Heart left ventricle (tissue), 16 donors: ENCODE data around the gene HTR6. TPM values are rescaled to one million over a fixed set of nuclear protein-coding genes. Genes with fewer than 3 reads are reported as not detected.

Experiments
- ATAC-seq, 4 donors: fragments of 200-7000 bp; cut with Tn5 transposase; one replicate each; pipeline ENCODE4 v1.9.1; 2020 to 2022; ENCODE audit warnings: moderate library complexity in 4 of 4, mild to moderate bottlenecking in 3 of 4, moderate number of reproducible peaks in 1 of 4
- DNase-seq, 5 donors: peaks; one replicate each; pipeline ENCODE4 v3.0.0-alpha.2; 2020
- H3K27ac ChIP-seq, 12 donors: fragments of 200-600 bp; sonication (generic) in 4 of 12; one replicate each; pipeline versions ENCODE4 v1.5.0 to v1.8.0; 2016 to 2022; ENCODE audit warnings: mild to moderate bottlenecking in 2 of 12
- H3K27me3 ChIP-seq, 9 donors: fragments of 200-600 bp; sonication (generic) in 2 of 9; one replicate each; pipeline versions ENCODE4 v1.5.1 to v1.8.0; 2016 to 2022; ENCODE audit warnings: mild to moderate bottlenecking in 3 of 9
- H3K36me3 ChIP-seq, 9 donors: fragments of 200-600 bp; sonication (generic) in 2 of 9; one replicate each; pipeline versions ENCODE4 v1.5.0 to v1.8.0; 2018 to 2022; ENCODE audit warnings: mild to moderate bottlenecking in 2 of 9
- H3K4me1 ChIP-seq, 12 donors: fragments of 200-600 bp; sonication (generic) in 4 of 12; one replicate each; pipeline versions ENCODE4 v1.5.0 to v1.8.0; 2016 to 2022; ENCODE audit warnings: mild to moderate bottlenecking in 3 of 12
- H3K4me3 ChIP-seq, 12 donors: fragments of 200-600 bp; sonication (generic) in 4 of 12; one replicate each; pipeline versions ENCODE4 v1.5.0 to v1.8.0; 2017 to 2022; ENCODE audit warnings: mild to moderate bottlenecking in 9 of 12, moderate library complexity in 4 of 12
- H3K9me3 ChIP-seq, 12 donors: fragments of 200-600 bp; sonication (generic) in 4 of 12; one replicate each; pipeline versions ENCODE4 v1.5.0 to v1.8.0; 2016 to 2022; ENCODE audit warnings: mild to moderate bottlenecking in 1 of 12
- CTCF ChIP-seq, 12 donors: fragments of 200-600 bp; sonication (generic) in 4 of 12; IDR thresholded peaks; one replicate each; pipeline versions ENCODE4 v1.5.0 to v1.8.0; 2018 to 2022; ENCODE audit warnings: antibody characterized with exemption in 12 of 12, mild to moderate bottlenecking in 5 of 12
- POLR2A ChIP-seq, 2 donors: fragments of 450-650 bp; IDR thresholded peaks; one replicate each; pipeline ENCODE4 v1.6.1; 2017; ENCODE audit warnings: antibody characterized with exemption in 2 of 2, mild to moderate bottlenecking in 2 of 2, moderate library complexity in 2 of 2
- WGBS, 4 donors: extraction: QIAGEN DNeasy Blood & Tissue Kit in 2 of 4; methylation state at CpG; one replicate each; pipeline versions ENCODE4 v1.1.5 to v1.1.7; 2013 to 2018; 5-methylcytosine and 5-hydroxymethylcytosine counted together
- intact Hi-C, 10 donors: fragments of 100-400 bp; cut with DNase I; formaldehyde crosslinking; loops; one replicate each; pipeline versions ENCODE4 v1.11.1 to v1.14.2; 2022
- polyA plus RNA-seq, 2 donors: library from polyadenylated mRNA; stranded (reverse); fragments of 200-250 nt; gene quantifications; one replicate each; pipeline ENCODE4 v1.2.3, GENCODE V29; 2013
- total RNA-seq, 9 donors: library from RNA; depleted of rRNA in 2 of 9; stranded (reverse); fragments of >200 nt in 2 of 9; fragmentation: NEBNext Ultra II Directional in 3 of 9; extraction: Animal tissue kit (Norgen Biotek cat#: 25700) in 3 of 9; gene quantifications; one replicate each; pipeline versions ENCODE4 v1.1.0 to v1.2.4, GENCODE V29; 2016 to 2023
- donor health status: ischemic (EF 13 %, LVEDD 7.1; RV severe dilation, severe dysfunction).
- donor health status: healthy with polysubstance abuse.
- donor health status: DM: no; HTN: yes; CAD: no.
- donor health status: DM: no; HTN: no; CAD: no.
- donor health status: ischemic (EF 25% LVEDD 6.9; RV normal size, moderate dysfunction).
- donor health status: ischemic (EF 25% LVEDD 5.7; RV mildly dilated, moderate dysfunction).
- donor health status: healthy.
- donor health status: DM: yes; HTN: yes; CAD: no.
- donor health status: ischemic (EF 35%, LVEDD 5.7; RV mildly dilated, moderate dysfunction).
- donor health status: nonischemic (EF 11% LVEDD 7.7; RV severe dilation, severe dysfunction).
- donor health status: DM: yes; HTN: yes; CAD: no.
- donor health status: PGD.
- donor health status: ischemic (EF 29% LVEDD 5.4; RV normal size, mild dysfunction).
- donor health status: nonischemic (EF 23%, LVEDD 6.1; RV moderate dilation, normal function).

The HTR6 gene
- total and polyA plus RNA-seq, 11 donors = not detected

- intact Hi-C loops = no loop called here
- Histone ChIP-seq H3K4me3 (no peak overlapping the region), H3K27ac (no peak overlapping the region), H3K4me1 (no peaks in the 10 kb centered on the region), H3K9me3 (peaks cover 0 to 4% (median 0%) of the 10 kb centered on the region in 12 donors), H3K27me3 (no peaks in the 10 kb centered on the region), H3K36me3 (peaks cover 0 to 8% (median 0%) of the 10 kb centered on the region in 9 donors)
- DNase-seq (peak in 1 of 5 donors; percentile 46), ATAC-seq (no peak)
- WGBS, 4 donors = 85 to 91% (median 90%) methylated on average over 8 of the region's 8 CpGs
- TF ChIP-seq CTCF (IDR thresholded peaks at IDR 0.05) = no peak
- TF ChIP-seq POLR2A (IDR thresholded peaks at IDR 0.05) = no peak
These were observed 18.7 kb downstream of the HTR6 start for GRCh38 chr1:19683351-19683750.

GRCh38 chr1:19684677-19685076, 20.0 kb downstream of the HTR6 start:
- peaks cover 0 to 8% (median 0%) of the 10 kb centered on the region in 9 donors for H3K36me3 ChIP-seq
- DNase-seq (no peak), ATAC-seq (no peak)
- no peaks in the 10 kb centered on the region for H3K27me3 ChIP-seq
- 85 to 99% (median 92%) methylated on average over 2 of the region's 2 CpGs for WGBS, 4 donors
- H3K27ac ChIP-seq = no peak overlapping the region
- intact Hi-C loops = no loop called here
- TF ChIP-seq CTCF (IDR thresholded peaks at IDR 0.05) (no peak), POLR2A (IDR thresholded peaks at IDR 0.05) (no peak)
- H3K4me3 ChIP-seq = no peak overlapping the region
- peaks cover 0 to 4% (median 0%) of the 10 kb centered on the region in 12 donors for H3K9me3 ChIP-seq
- peaks cover 0 to 12% (median 4%) of the 10 kb centered on the region in 12 donors for H3K4me1 ChIP-seq

GRCh38 chr1:19685994-19686393, 21.3 kb downstream of the HTR6 start:
- ATAC-seq (no peak), DNase-seq (no peak)
- intact Hi-C loops = no loop called here
- Histone ChIP-seq H3K9me3 (peaks cover 0 to 4% (median 0%) of the 10 kb centered on the region in 12 donors), H3K27ac (no peak overlapping the region), H3K36me3 (peaks cover 0 to 8% (median 0%) of the 10 kb centered on the region in 9 donors), H3K27me3 (no peaks in the 10 kb centered on the region), H3K4me3 (no peak overlapping the region), H3K4me1 (peaks cover 0 to 12% (median 4%) of the 10 kb centered on the region in 12 donors)
- WGBS, 4 donors = 87 to 90% (median 88%) methylated on average over 9 of the region's 9 CpGs
- no peak for TF ChIP-seq POLR2A (IDR thresholded peaks at IDR 0.05)
- no peak for TF ChIP-seq CTCF (IDR thresholded peaks at IDR 0.05)

GRCh38 chr1:19687414-19687813, 22.7 kb downstream of the HTR6 start:
- no peak for DNase-seq
- intact Hi-C loops = no loop called here
- Histone ChIP-seq H3K36me3 (peaks cover 0 to 16% (median 0%) of the 10 kb centered on the region in 9 donors), H3K4me3 (no peak overlapping the region), H3K4me1 (peaks cover 0 to 12% (median 4%) of the 10 kb centered on the region in 12 donors), H3K27ac (peak overlapping the region in 1 of 12 donors; percentile 30), H3K27me3 (no peaks in the 10 kb centered on the region), H3K9me3 (peaks cover 0 to 4% (median 0%) of the 10 kb centered on the region in 12 donors)
- WGBS, 4 donors = 83 to 97% (median 92%) methylated on average over 1 of the region's 1 CpG
- no peak for ATAC-seq
- TF ChIP-seq POLR2A (IDR thresholded peaks at IDR 0.05) (no peak), CTCF (IDR thresholded peaks at IDR 0.05) (no peak)
